Measurements from ENCODE around the gene PDCL3. TPM values are rescaled to one million over a fixed set of nuclear protein-coding genes. Genes with fewer than 3 reads are reported as not detected.

Gene PDCL3
- total RNA-seq, 1 donor from 2014 or later, result 21.6 TPM

GRCh38 chr2:100522430-100522829 lies 40.4 kb upstream of the PDCL3 start:
- Histone ChIP-seq H3K4me1 (no peaks in the 10 kb centered on the region), H3K36me3 (no peaks in the 10 kb centered on the region), H3K4me3 (no peak overlapping the region), H3K9me3 (no peaks in the 10 kb centered on the region), H3K27ac (no peak overlapping the region), H3K27me3 (no peaks in the 10 kb centered on the region)
- DNase-seq, result no peak
- TF ChIP-seq CTCF (IDR thresholded peaks at IDR 0.05), result no peak
- ATAC-seq, result no peak
- intact Hi-C loops (cut with DNase I), result no loop called here

GRCh38 chr2:100524331-100524730 lies 38.5 kb upstream of the PDCL3 start:
- no peaks in the 10 kb centered on the region for H3K36me3 ChIP-seq
- H3K27me3 ChIP-seq, result no peaks in the 10 kb centered on the region
- intact Hi-C loops (cut with DNase I), result no loop called here
- no peak for TF ChIP-seq CTCF (IDR thresholded peaks at IDR 0.05)
- ATAC-seq, result no peak
- no peak overlapping the region for H3K27ac ChIP-seq
- H3K4me1 ChIP-seq, result no peaks in the 10 kb centered on the region
- no peak overlapping the region for H3K4me3 ChIP-seq
- H3K9me3 ChIP-seq, result no peaks in the 10 kb centered on the region
- DNase-seq, result no peak

- Histone ChIP-seq H3K27me3 (no peaks in the 10 kb centered on the region), H3K9me3 (no peaks in the 10 kb centered on the region), H3K36me3 (no peaks in the 10 kb centered on the region), H3K4me1 (no peaks in the 10 kb centered on the region), H3K27ac (no peak overlapping the region), H3K4me3 (no peak overlapping the region)
- intact Hi-C loops (cut with DNase I), result no loop called here
- TF ChIP-seq CTCF (IDR thresholded peaks at IDR 0.05), result no peak
- DNase-seq (no peak), ATAC-seq (no peak)
Observed at GRCh38 chr2:100526868-100527267, 35.9 kb upstream of the PDCL3 start.

- DNase-seq, result no peak
- intact Hi-C loops (cut with DNase I), result no loop called here
- peak; percentile 48 for ATAC-seq
Observed at GRCh38 chr2:100527440-100528015, 35.3 kb upstream of the PDCL3 start.

GRCh38 chr2:100529176-100529575 lies 33.6 kb upstream of the PDCL3 start:
- no peaks in the 10 kb centered on the region for H3K36me3 ChIP-seq
- H3K9me3 ChIP-seq, result no peaks in the 10 kb centered on the region
- ATAC-seq (no peak), DNase-seq (no peak)
- no peak for TF ChIP-seq CTCF (IDR thresholded peaks at IDR 0.05)
- no peaks in the 10 kb centered on the region for H3K27me3 ChIP-seq
- H3K27ac ChIP-seq, result no peak overlapping the region
- H3K4me1 ChIP-seq, result no peaks in the 10 kb centered on the region
- H3K4me3 ChIP-seq, result no peak overlapping the region
- intact Hi-C loops (cut with DNase I), result no loop called here

More at GRCh38 chr2:100527440-100528015, 35.3 kb upstream of the PDCL3 start:
- H3K4me1 ChIP-seq, result no peaks in the 10 kb centered on the region
- TF ChIP-seq CTCF (IDR thresholded peaks at IDR 0.05), result no peak
- no peaks in the 10 kb centered on the region for H3K27me3 ChIP-seq
- no peaks in the 10 kb centered on the region for H3K9me3 ChIP-seq
- H3K36me3 ChIP-seq, result no peaks in the 10 kb centered on the region
- H3K4me3 ChIP-seq, result no peak overlapping the region
- no peak overlapping the region for H3K27ac ChIP-seq

- Histone ChIP-seq H3K27ac (no peak overlapping the region), H3K4me1 (no peaks in the 10 kb centered on the region), H3K36me3 (no peaks in the 10 kb centered on the region), H3K4me3 (no peak overlapping the region), H3K9me3 (no peaks in the 10 kb centered on the region), H3K27me3 (no peaks in the 10 kb centered on the region)
- DNase-seq (no peak), ATAC-seq (no peak)
- TF ChIP-seq CTCF (IDR thresholded peaks at IDR 0.05), result no peak
- intact Hi-C loops (cut with DNase I), result no loop called here
Observed at GRCh38 chr2:100529900-100530299, 32.9 kb upstream of the PDCL3 start.

Data from upper lobe of right lung (tissue), 1 donor.